HCT116 (cell line): ENCODE data around the gene IFI27L2. TPM values are rescaled to one million over a fixed set of nuclear protein-coding genes. Genes with fewer than 3 reads are reported as not detected.

Experiments
- ATAC-seq: fragments of 200-7000 bp; cut with Tn5 transposase; 2 replicates; pipeline ENCODE4 v1.9.1; 2020; ENCODE audit warnings: mild to moderate bottlenecking, moderate library complexity
- BruUV-seq: library from RNA; stranded (reverse); fragments of 400-500 nt; replicated peaks from 2 replicates; lab custom pipeline; 2021; lab: Mats Ljungman, UMichigan
- CTCF ChIA-PET: fragments of 300-600 bp; sonication (Branson Sonifier 250); formaldehyde crosslinking; loops from one replicate; lab custom pipeline; 2021; ENCODE audit warnings: antibody characterized with exemption; lab: Charles Lee
- POLR2A ChIA-PET: fragments of 300-600, 350-600 bp; sonication (Branson Sonifier 250); formaldehyde crosslinking; loops from one replicate; lab custom pipeline; 2021; ENCODE audit warnings: antibody characterized with exemption; lab: Charles Lee
- RAD21 ChIA-PET, 2 experiments: fragments of 300-600 bp; sonication (Branson Sonifier 250); formaldehyde crosslinking; loops; one replicate each; lab custom pipeline; 2023; ENCODE audit warnings: low total read pairs in 2 of 2; ENCODE audit not compliant: uncharacterized antibody in 2 of 2, unreplicated experiment in 2 of 2, low non-redundant PET in 1 of 2; lab: Charles Lee
- DNase-seq: peaks from one replicate; pipeline ENCODE4 v3.0.0-alpha.2; 2010; ENCODE audit warnings: low read depth, low spot score
- H2AFZ ChIP-seq: fragments of 200-600 bp; shearing (Covaris generic), sonication (generic); 2 replicates; pipeline ENCODE4 v1.6.1; 2017; ENCODE audit warnings: low read depth, mixed run types, mixed read lengths, antibody characterized with exemption, low read length; ENCODE audit not compliant: poor library complexity, severe bottlenecking
- H3K27ac ChIP-seq: 2 replicates; pipeline ENCODE4 v1.5.1; 2012; ENCODE audit warnings: low read depth, low read length
- H3K27me3 ChIP-seq: fragments of 200-600 bp; sonication (generic); 2 replicates; pipeline ENCODE4 v1.6.1; 2016; ENCODE audit warnings: mixed run types, low read length, mixed read lengths; ENCODE audit not compliant: insufficient read depth
- H3K36me3 ChIP-seq, 2 experiments: fragments of 200-500 bp in 1 of 2; fragments of 200-600 bp in 1 of 2; sonication (Bioruptor generic) in 1 of 2; sonication (generic) in 1 of 2; 2 replicates each; pipeline versions ENCODE4 v1.5.1 to v1.6.1; 2014 to 2016; ENCODE audit warnings: low read length in 2 of 2, inconsistent platforms in 1 of 2, mixed read lengths in 1 of 2, mixed run types in 1 of 2; ENCODE audit not compliant: insufficient read depth in 2 of 2, control insufficient read depth in 1 of 2
- H3K4me1 ChIP-seq, 2 experiments: fragments of 200-600 bp in 1 of 2; sonication (generic) in 1 of 2; 2 replicates each; pipeline versions ENCODE4 v1.5.1 to v1.6.1; 2012 to 2017; ENCODE audit warnings: low read length in 2 of 2, inconsistent platforms in 1 of 2, mild to moderate bottlenecking in 1 of 2, mixed read lengths in 1 of 2, mixed run types in 1 of 2, moderate library complexity in 1 of 2; ENCODE audit not compliant: insufficient read depth in 2 of 2, control insufficient read depth in 1 of 2
- H3K4me2 ChIP-seq: fragments of 200-600 bp; sonication (generic); 2 replicates; pipeline ENCODE4 v1.6.1; 2017; ENCODE audit warnings: mixed run types, low read length, mixed read lengths
- H3K4me3 ChIP-seq, 2 experiments: fragments of 200-600 bp in 1 of 2; sonication (generic) in 1 of 2; replicated peaks in 1 of 2; 2 replicates each; pipeline ENCODE4 v1.5.1; 2011 to 2016; ENCODE audit warnings: low read length in 2 of 2, control low read depth in 1 of 2, low read depth in 1 of 2, mild to moderate bottlenecking in 1 of 2, mixed read lengths in 1 of 2, mixed run types in 1 of 2
- H3K79me2 ChIP-seq: fragments of 200-600 bp; sonication (generic); 2 replicates; pipeline ENCODE4 v1.6.1; 2017; ENCODE audit warnings: mild to moderate bottlenecking, mixed run types, low read length, moderate library complexity, mixed read lengths; ENCODE audit not compliant: insufficient read depth
- H3K9ac ChIP-seq: fragments of 200-600 bp; sonication (generic); 2 replicates; pipeline ENCODE4 v1.6.1; 2016; ENCODE audit warnings: low read length, mixed read lengths
- H3K9me2 ChIP-seq: fragments of 200-600 bp; sonication (generic), shearing (Covaris generic); 2 replicates; pipeline ENCODE4 v1.6.1; 2017; ENCODE audit warnings: mixed run types, mild to moderate bottlenecking, moderate library complexity; ENCODE audit not compliant: insufficient read depth
- H3K9me3 ChIP-seq, 2 experiments: fragments of 200-500 bp in 1 of 2; fragments of 200-600 bp in 1 of 2; sonication (Bioruptor generic) in 1 of 2; sonication (generic) in 1 of 2; 2 replicates each; pipeline ENCODE4 v1.6.1; 2014 to 2017; ENCODE audit warnings: low read length in 2 of 2, mixed read lengths in 2 of 2, inconsistent platforms in 1 of 2, low read depth in 1 of 2, mild to moderate bottlenecking in 1 of 2, mixed run types in 1 of 2, moderate library complexity in 1 of 2; ENCODE audit not compliant: control insufficient read depth in 1 of 2, insufficient read depth in 1 of 2
- H4K20me1 ChIP-seq: fragments of 200-600 bp; sonication (generic), shearing (Covaris generic); 2 replicates; pipeline ENCODE4 v1.6.1; 2017; ENCODE audit warnings: mixed run types, mild to moderate bottlenecking, moderate library complexity; ENCODE audit not compliant: insufficient read depth
- CBX3 ChIP-seq: IDR thresholded peaks from 2 replicates; pipeline ENCODE4 v1.6.1; 2012; ENCODE audit warnings: low read depth
- CEBPB ChIP-seq: IDR thresholded peaks from 2 replicates; pipeline ENCODE4 v1.6.1; 2012; ENCODE audit warnings: low read depth
- CTCF ChIP-seq, 3 experiments: fragments of 200-600 bp in 1 of 3; sonication (generic) in 1 of 3; IDR thresholded peaks in 2 of 3; conservative IDR thresholded peaks in 1 of 3; 2 replicates each; pipeline ENCODE4 v1.5.1; 2012 to 2017; ENCODE audit warnings: low read depth in 2 of 3, low read length in 2 of 3, antibody characterized with exemption in 1 of 3, borderline replicate concordance in 1 of 3, control low read depth in 1 of 3, mild to moderate bottlenecking in 1 of 3, mixed read lengths in 1 of 3, mixed run types in 1 of 3, moderate library complexity in 1 of 3; ENCODE audit not compliant: insufficient read depth in 1 of 3
- EZH2phosphoT487 ChIP-seq: fragments of 200-600 bp; IDR thresholded peaks from 2 replicates; pipeline ENCODE4 v1.6.1; 2018; ENCODE audit warnings: antibody characterized with exemption, borderline replicate concordance
- POLR2A ChIP-seq: IDR thresholded peaks from 2 replicates; pipeline ENCODE4 v1.7.0; 2011; ENCODE audit warnings: borderline replicate concordance; ENCODE audit not compliant: insufficient read depth, insufficient read length; ENCODE audit errors: extremely low read depth
- RAD21 ChIP-seq: IDR thresholded peaks from 2 replicates; pipeline ENCODE4 v1.6.1; 2012; ENCODE audit warnings: low read depth, mild to moderate bottlenecking
- SIN3A ChIP-seq: IDR thresholded peaks from 2 replicates; pipeline ENCODE4 v1.6.1; 2012; ENCODE audit warnings: low read depth
- SP1 ChIP-seq: IDR thresholded peaks from 2 replicates; pipeline ENCODE4 v1.6.1; 2012; ENCODE audit warnings: low read depth
- SRF ChIP-seq: IDR thresholded peaks from 2 replicates; pipeline ENCODE4 v1.6.1; 2012; ENCODE audit warnings: low read depth
- ZNF274 ChIP-seq: fragments of 200-500 bp; sonication (Bioruptor generic); IDR thresholded peaks from 2 replicates; pipeline ENCODE4 v1.6.1; 2014; ENCODE audit warnings: mild to moderate bottlenecking, low read depth, low read length, inconsistent platforms
- intact Hi-C: fragments of 100-400 bp; cut with micrococcal nuclease; formaldehyde crosslinking; loops from 2 replicates; pipeline ENCODE4 v1.10.0; 2022
- total RNA-seq: library from RNA; stranded (reverse); gene quantifications from one replicate; pipeline ENCODE4 v1.2.1, GENCODE V29; 2021; ENCODE audit not compliant: unreplicated experiment

IFI27L2 gene
- total RNA-seq, 1 experiment from 2014 or later, result 42.9 TPM

DNA sequence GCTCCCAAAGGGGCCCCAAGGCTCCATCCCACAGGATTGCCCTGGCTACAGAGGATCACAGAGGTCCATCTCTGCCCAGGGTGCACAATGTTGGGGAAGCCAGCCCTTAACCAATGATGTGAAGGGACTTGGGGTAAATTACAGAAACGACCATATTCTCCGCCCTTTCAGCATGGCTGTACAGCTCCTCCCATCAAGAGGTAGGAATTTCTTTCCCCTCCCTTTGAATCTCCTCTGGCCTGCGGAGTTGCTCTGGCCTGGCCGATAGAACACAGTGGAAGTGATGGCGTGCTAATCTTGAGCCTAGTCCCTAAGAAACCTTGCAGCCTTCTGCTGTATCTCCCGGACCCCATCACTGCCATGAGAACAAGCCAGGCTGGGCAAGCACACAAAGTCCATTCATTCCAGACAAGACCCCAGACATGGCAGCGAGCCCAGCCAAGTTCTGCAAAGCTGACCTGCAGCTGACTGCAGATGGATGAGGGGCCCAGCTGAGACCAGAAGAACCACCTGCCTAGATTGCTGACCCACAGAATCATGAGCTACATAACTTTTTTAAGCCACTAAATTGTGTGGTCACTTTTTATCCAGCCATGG lies 25.8 kb downstream of the IFI27L2 start:
- H2AFZ ChIP-seq, result no peak overlapping the region
- no peaks in the 10 kb centered on the region for H3K9me3 ChIP-seq
- ChIA-PET POLR2A (no interaction called here), RAD21 (no interaction called here), CTCF (interaction anchor here (0.8 kb wide), 1 partner anchor 33 kb away, joined by 3 read pairs; no protein-coding TSS in a partner anchor)
- H3K4me2 ChIP-seq, result no peak overlapping the region
- no peaks in the 10 kb centered on the region; a peak in 1 of 4 replicates for H3K4me1 ChIP-seq
- no peak for TF ChIP-seq CTCF (IDR thresholded peaks at IDR 0.05 in 2 of 3, conservative IDR thresholded peaks at IDR 0.05 in 1 of 3; ENCODE audit: borderline replicate concordance in 1 of 3, insufficient read depth in 1 of 3, low read depth in 2 of 3, low read length in 2 of 3)
- TF ChIP-seq POLR2A, result no peak
- TF ChIP-seq SIN3A, result no peak
- no peak for TF ChIP-seq SP1
- no peak for TF ChIP-seq CEBPB
- TF ChIP-seq ZNF274, result no peak
- TF ChIP-seq CBX3, result no peak
- no peak for TF ChIP-seq SRF
- TF ChIP-seq EZH2phosphoT487, result no peak
- TF ChIP-seq RAD21, result no peak
- H3K27me3 ChIP-seq, result no peaks in the 10 kb centered on the region
- ATAC-seq, result no peak
- H3K79me2 ChIP-seq, result no peaks in the 10 kb centered on the region
- intact Hi-C loops, result no loop called here
- H3K36me3 ChIP-seq, result no peaks in the 10 kb centered on the region
- no peak overlapping the region for H3K4me3 ChIP-seq
- no peak overlapping the region for H3K27ac ChIP-seq
- H4K20me1 ChIP-seq, result no peaks in the 10 kb centered on the region
- BruUV-seq, result no TSS peak
- no peaks in the 10 kb centered on the region for H3K9me2 ChIP-seq
- no peak for DNase-seq
- H3K9ac ChIP-seq, result no peak overlapping the region
